BE2C (cell line): ENCODE data around the gene USP32.

ENCODE experiments used
- DNase-seq: peaks from one replicate; pipeline ENCODE4 v3.0.0-alpha.2; 2020
- H3K27me3 ChIP-seq: fragments of 250-450 bp; sonication (Bioruptor Pico); 2 replicates; pipeline ENCODE4 v1.5.1; 2020; ENCODE audit warnings: mild to moderate bottlenecking
- H3K36me3 ChIP-seq: fragments of 250-450 bp; sonication (Bioruptor Pico); 2 replicates; pipeline ENCODE4 v1.5.1; 2020; ENCODE audit warnings: mild to moderate bottlenecking
- H3K4me1 ChIP-seq: fragments of 250-450 bp; sonication (Bioruptor Pico); 2 replicates; pipeline ENCODE4 v1.5.1; 2020
- H3K4me3 ChIP-seq: 2 replicates; pipeline ENCODE4 v1.5.1; 2011; ENCODE audit warnings: low read depth, low read length
- H3K9me3 ChIP-seq: fragments of 250-450 bp; sonication (Bioruptor Pico); 2 replicates; pipeline ENCODE4 v1.5.1; 2020
- CTCF ChIP-seq: IDR thresholded peaks from 2 replicates; pipeline ENCODE4 v1.5.1; 2012; ENCODE audit warnings: mild to moderate bottlenecking, low read depth, low read length

The USP32 gene

GRCh38 chr17:60168654-60169053, 223.3 kb downstream of the USP32 start:
- Histone ChIP-seq H3K9me3 (no peaks in the 10 kb centered on the region), H3K4me1 (peaks cover 13% of the 10 kb centered on the region), H3K36me3 (no peaks in the 10 kb centered on the region), H3K27me3 (no peaks in the 10 kb centered on the region), H3K4me3 (no peak overlapping the region)
- no peak for TF ChIP-seq CTCF
- no peak for DNase-seq

GRCh38 chr17:60167065-60167741, 224.7 kb downstream of the USP32 start:
- H3K27me3 ChIP-seq: no peaks in the 10 kb centered on the region
- DNase-seq: no peak
- TF ChIP-seq CTCF: no peak
- no peak overlapping the region for H3K4me3 ChIP-seq
- no peaks in the 10 kb centered on the region for H3K9me3 ChIP-seq
- no peaks in the 10 kb centered on the region for H3K36me3 ChIP-seq
- H3K4me1 ChIP-seq: peaks cover 13% of the 10 kb centered on the region

GRCh38 chr17:60165971-60166370, 226.0 kb downstream of the USP32 start:
- Histone ChIP-seq H3K9me3 (no peaks in the 10 kb centered on the region), H3K4me1 (peaks cover 13% of the 10 kb centered on the region), H3K36me3 (no peaks in the 10 kb centered on the region), H3K27me3 (no peaks in the 10 kb centered on the region), H3K4me3 (no peak overlapping the region)
- TF ChIP-seq CTCF: no peak
- no peak for DNase-seq

GRCh38 chr17:60165223-60165622, 226.7 kb downstream of the USP32 start:
- no peaks in the 10 kb centered on the region for H3K36me3 ChIP-seq
- no peak for TF ChIP-seq CTCF
- no peak overlapping the region for H3K4me3 ChIP-seq
- H3K4me1 ChIP-seq: peaks cover 10% of the 10 kb centered on the region; the same call in 1 of the 2 replicates
- H3K27me3 ChIP-seq: no peaks in the 10 kb centered on the region
- no peak for DNase-seq
- no peaks in the 10 kb centered on the region for H3K9me3 ChIP-seq

- Histone ChIP-seq H3K27me3 (no peaks in the 10 kb centered on the region), H3K4me3 (no peak overlapping the region), H3K4me1 (peaks cover 4% of the 10 kb centered on the region; the same call in 1 of the 2 replicates), H3K9me3 (no peaks in the 10 kb centered on the region), H3K36me3 (no peaks in the 10 kb centered on the region)
- TF ChIP-seq CTCF: no peak
- no peak for DNase-seq
These were observed 227.2 kb downstream of the USP32 start for GRCh38 chr17:60164697-60165096.

GRCh38 chr17:60164164-60164563, 227.8 kb downstream of the USP32 start:
- TF ChIP-seq CTCF: no peak
- Histone ChIP-seq H3K4me3 (no peak overlapping the region), H3K36me3 (no peaks in the 10 kb centered on the region), H3K4me1 (no peaks in the 10 kb centered on the region; the same call in 1 of the 2 replicates), H3K9me3 (no peaks in the 10 kb centered on the region), H3K27me3 (no peaks in the 10 kb centered on the region)
- no peak for DNase-seq
